ENCODE measurements around the gene RHOC.
A peak's percentile ranks its signal among the peaks of the same experiment; 100 is the strongest.
"Not testable (repeated sequence)": the region's sequence is repeated elsewhere in the genome, so short reads cannot be mapped to it uniquely, and the experiment has no call there.

RHOC gene

GRCh38 chr1:112706505-112707220, at the start of gene RHOC:
Gene RHOC (minus strand): TSS chr1:112707127. CDS start chr1:112703799, 3,328 bp downstream.
- no peak for DNase-seq (ENCODE audit: low read depth in 2 of 2)

- no peak for DNase-seq (ENCODE audit: low read depth in 2 of 2)
Measured at GRCh38 chr1:112754116-112754628, 47.2 kb upstream of the RHOC start.

GRCh38 chr1:112748396-112748795, 41.5 kb upstream of the RHOC start:
- no peak for DNase-seq (ENCODE audit: low read depth in 2 of 2)

- no peak for DNase-seq (ENCODE audit: low read depth in 2 of 2)
Measured at GRCh38 chr1:112744009-112744578, 37.2 kb upstream of the RHOC start.

- no peak for DNase-seq (ENCODE audit: low read depth in 2 of 2)
Measured at GRCh38 chr1:112743174-112744008, 36.5 kb upstream of the RHOC start.

- DNase-seq (ENCODE audit: low read depth in 2 of 2) = no peak
Measured at GRCh38 chr1:112737573-112737972, 30.6 kb upstream of the RHOC start.

GRCh38 chr1:112735752-112736151, 28.8 kb upstream of the RHOC start:
- no peak for DNase-seq (ENCODE audit: low read depth in 2 of 2)

- no peak for DNase-seq (ENCODE audit: low read depth in 2 of 2)
Measured at GRCh38 chr1:112731451-112731850, 24.5 kb upstream of the RHOC start.

GRCh38 chr1:112729909-112730308, 23.0 kb upstream of the RHOC start:
- no peak for DNase-seq (ENCODE audit: low read depth in 2 of 2)

GRCh38 chr1:112729011-112729410, 22.1 kb upstream of the RHOC start:
- DNase-seq (ENCODE audit: low read depth in 2 of 2) = not testable (repeated sequence)

GRCh38 chr1:112728306-112728971, 21.5 kb upstream of the RHOC start:
- DNase-seq (ENCODE audit: low read depth in 2 of 2) = not testable (repeated sequence)

- no peak for DNase-seq (ENCODE audit: low read depth in 2 of 2)
Measured at GRCh38 chr1:112727716-112728115, 20.8 kb upstream of the RHOC start.

- DNase-seq (ENCODE audit: low read depth in 2 of 2) = not testable (repeated sequence)
Measured at GRCh38 chr1:112724240-112724639, 17.3 kb upstream of the RHOC start.

- DNase-seq (ENCODE audit: low read depth in 2 of 2) = no peak
Measured at GRCh38 chr1:112723511-112723839, 16.5 kb upstream of the RHOC start.

- DNase-seq (ENCODE audit: low read depth in 2 of 2) = no peak
Measured at GRCh38 chr1:112722601-112723510, 15.9 kb upstream of the RHOC start.

GRCh38 chr1:112721966-112722524, 15.1 kb upstream of the RHOC start:
- no peak for DNase-seq (ENCODE audit: low read depth in 2 of 2)

- not testable (repeated sequence) for DNase-seq (ENCODE audit: low read depth in 2 of 2)
Measured at GRCh38 chr1:112721294-112721693, 14.4 kb upstream of the RHOC start.

- no peak for DNase-seq (ENCODE audit: low read depth in 2 of 2)
Measured at GRCh38 chr1:112720800-112721199, 13.9 kb upstream of the RHOC start.

- DNase-seq (ENCODE audit: low read depth in 2 of 2) = no peak
Measured at GRCh38 chr1:112719706-112720105, 12.8 kb upstream of the RHOC start.

- peak; percentile 41 to 71 for DNase-seq (ENCODE audit: low read depth in 2 of 2)
Measured at GRCh38 chr1:112718691-112719418, 11.9 kb upstream of the RHOC start.
